NCI-H1417 treated with DMSO at 0.1 percent for 48 hours (cell line): Measurements from ENCODE around the gene RIMOC1.
A peak's percentile ranks its signal among the peaks of the same experiment; 100 is the strongest.
"Not testable (repeated sequence)": the region's sequence is repeated elsewhere in the genome, so short reads cannot be mapped to it uniquely, and the experiment has no call there.

Experiments used
- DNase-seq: peaks from one replicate; lab custom pipeline; 2025; lab: John Stamatoyannopoulos, UW

RIMOC1 gene

GRCh38 chr5:41891066-41891707 is 13.0 kb upstream of the RIMOC1 start:
- no peak for DNase-seq

DNA sequence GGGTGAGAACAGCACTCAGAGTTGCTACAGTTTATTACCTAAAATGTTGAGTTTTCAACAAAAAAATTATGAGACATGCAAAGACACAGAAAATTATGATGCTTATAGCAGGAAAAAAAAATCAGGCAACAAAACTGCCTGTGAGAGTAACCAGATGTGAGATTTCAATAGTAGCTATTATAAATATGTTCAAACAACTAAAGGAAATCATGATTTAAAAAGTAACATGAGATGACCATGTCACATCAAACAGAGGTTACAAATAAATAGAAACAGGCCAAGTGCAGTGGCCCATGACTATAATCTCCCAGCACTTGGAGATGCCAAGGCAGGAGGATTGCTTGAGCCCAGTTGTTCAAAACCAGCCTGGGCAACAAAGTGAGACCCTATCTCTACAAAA is 12.1 kb upstream of the RIMOC1 start:
- no peak for DNase-seq

DNA sequence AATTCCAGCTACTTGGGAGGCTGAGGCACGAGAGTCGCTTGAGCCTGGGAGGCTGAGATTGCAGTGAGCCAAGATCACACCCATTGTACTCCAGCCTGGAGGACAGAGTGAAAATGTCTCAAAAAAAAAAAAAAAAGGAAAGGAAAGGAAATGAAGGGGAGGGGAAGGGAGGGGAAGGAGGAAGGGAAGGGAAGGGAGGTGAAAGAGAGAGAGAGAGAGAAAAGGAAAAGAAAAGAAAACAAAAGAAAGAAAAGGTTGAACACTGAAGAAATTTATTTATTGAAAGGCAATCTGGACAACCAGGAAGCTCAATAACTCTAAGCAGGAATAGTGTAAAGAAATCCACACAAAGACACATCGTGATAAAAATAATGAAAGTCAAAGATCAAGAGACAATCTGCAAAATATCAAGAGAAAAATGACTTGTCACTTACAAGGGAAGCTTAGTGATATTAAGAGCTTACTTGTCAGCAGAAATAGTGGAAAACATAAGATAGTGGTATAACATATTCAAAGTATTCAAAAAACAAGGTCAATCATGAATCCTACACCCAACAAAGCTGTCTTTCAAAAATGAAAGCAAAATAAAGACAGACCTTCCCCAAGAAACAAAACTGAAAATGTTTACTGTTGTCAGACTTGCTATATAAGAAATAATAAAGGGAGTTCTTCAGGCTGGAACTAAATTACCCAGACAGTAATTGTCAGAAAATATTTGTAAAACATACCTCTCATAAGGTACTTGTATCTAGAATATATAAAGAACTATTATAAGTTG is 10.9 kb upstream of the RIMOC1 start:
- DNase-seq = no peak

DNA sequence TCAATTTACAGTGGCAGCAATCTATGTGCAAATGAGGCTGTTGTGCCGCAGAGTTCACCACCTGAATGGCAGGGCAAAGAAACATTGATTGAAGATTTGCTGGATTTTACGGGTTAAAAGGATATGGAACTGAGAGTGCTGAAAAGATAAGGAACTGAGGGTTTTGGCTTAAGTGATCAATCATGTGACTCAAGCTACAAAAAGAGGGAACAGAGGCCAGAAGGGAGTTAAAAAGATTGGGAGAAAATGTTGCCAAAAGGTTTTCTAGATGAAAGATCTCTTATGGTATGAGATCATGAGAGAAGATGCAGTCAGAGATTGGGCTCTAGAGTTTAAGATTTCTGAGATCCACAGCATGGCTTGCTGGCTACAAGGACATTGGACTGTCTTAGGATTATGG is 7.9 kb upstream of the RIMOC1 start:
- DNase-seq = no peak

DNA sequence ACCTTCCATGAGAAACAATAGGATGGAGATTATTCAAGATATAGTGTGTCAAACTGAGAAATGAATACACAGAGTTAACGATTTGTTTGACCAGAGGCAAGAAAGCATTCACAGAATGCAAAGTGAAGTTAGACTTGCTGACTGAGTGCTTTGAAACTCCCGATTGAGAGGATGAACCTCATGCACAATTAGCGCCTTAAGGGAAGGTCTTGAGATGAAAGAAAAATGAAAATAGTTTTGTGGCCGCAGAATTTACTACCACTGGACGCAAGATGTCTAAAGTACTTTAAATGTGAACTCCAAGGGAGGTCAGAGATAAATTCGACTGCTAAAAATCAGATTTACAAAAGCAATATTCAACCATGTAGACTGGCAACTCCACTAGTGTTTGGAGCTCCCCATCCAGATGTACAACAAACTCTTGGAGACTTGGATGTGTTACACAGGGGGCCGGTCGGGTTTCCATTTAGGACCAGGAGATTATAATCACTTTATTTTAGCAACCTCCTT is 707 bp upstream of the RIMOC1 start:
- no peak for DNase-seq

- DNase-seq = no peak
Observed at GRCh38 chr5:41906151-41906550, 2.0 kb downstream of the RIMOC1 start.

- DNase-seq = no peak
Observed at GRCh38 chr5:41908374-41909079, 4.4 kb downstream of the RIMOC1 start.

- no peak for DNase-seq
Observed at GRCh38 chr5:41918105-41918504, 14.0 kb downstream of the RIMOC1 start.

- DNase-seq = no peak
Observed at GRCh38 chr5:41921166-41921565, 17.0 kb downstream of the RIMOC1 start.

DNA sequence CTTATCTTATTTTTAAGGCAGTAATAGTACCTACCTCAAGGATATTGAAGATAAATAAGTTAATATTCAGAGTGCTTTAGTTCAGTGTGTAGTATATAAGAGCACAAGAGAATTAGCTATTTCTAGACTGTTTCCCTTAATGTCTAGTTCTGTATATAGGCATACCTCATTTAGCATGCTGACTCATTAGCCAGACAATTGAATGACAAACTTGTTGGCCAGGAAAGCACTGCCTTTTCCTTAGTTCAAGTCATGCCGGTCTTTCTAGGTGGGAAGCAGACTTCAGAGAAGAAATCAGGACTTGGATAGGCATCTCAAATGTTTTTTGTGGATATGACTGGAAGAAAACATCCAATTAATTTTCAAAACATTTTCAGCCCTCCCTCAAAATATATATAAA is 17.7 kb downstream of the RIMOC1 start:
- DNase-seq = no peak

DNA sequence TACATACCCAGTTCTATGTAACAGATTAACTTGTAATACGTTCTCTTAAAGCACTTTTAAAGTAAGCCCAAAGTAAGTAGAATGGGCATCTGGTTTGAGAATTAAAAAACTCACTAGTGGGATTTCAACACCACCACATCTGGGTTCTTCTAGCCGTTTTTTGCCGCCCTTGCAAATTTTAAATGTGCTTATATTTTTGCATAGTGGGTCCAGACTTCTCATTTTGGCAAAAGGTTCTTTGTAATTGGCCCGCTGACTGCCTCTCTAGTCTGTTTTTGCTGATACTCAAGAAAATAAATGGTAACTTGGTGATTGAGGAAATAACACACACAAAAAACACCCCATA is 20.4 kb downstream of the RIMOC1 start:
- no peak for DNase-seq

GRCh38 chr5:41924872-41925554 is 20.9 kb downstream of the RIMOC1 start, which contains the start of gene FBXO4:
Gene FBXO4 (plus strand): TSS chr5:41925281. CDS start chr5:41925310, 29 bp downstream.
- peak; percentile 45 for DNase-seq

DNA sequence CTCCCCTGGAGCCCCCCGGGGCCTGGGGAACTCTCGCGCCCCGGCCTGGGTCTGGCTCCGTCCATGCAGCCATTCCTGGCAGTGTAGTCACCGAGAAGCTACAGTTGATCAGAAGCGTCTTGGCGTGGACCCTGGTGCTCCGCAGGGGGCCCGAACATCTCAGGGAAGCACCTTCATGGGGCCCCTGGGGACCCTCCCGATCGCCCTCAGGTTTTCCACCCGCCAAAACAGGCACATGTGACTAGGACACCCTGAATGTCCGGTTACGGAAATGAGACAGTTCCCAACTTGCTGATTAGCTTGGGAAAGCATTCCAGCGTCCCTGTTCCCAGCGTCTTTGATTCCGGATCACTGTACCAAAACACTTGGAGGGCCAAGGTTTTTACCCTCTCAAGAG is 21.4 kb downstream of the RIMOC1 start:
- no peak for DNase-seq

- no peak for DNase-seq
Observed at GRCh38 chr5:41927604-41928003, 23.5 kb downstream of the RIMOC1 start.

- DNase-seq = no peak
Observed at GRCh38 chr5:41929035-41929434, 24.9 kb downstream of the RIMOC1 start.

GRCh38 chr5:41932770-41933169 is 28.6 kb downstream of the RIMOC1 start:
- DNase-seq = no peak

GRCh38 chr5:41935544-41935943 is 31.4 kb downstream of the RIMOC1 start:
- DNase-seq = no peak

GRCh38 chr5:41940641-41941040 is 36.5 kb downstream of the RIMOC1 start:
- DNase-seq = no peak

DNA sequence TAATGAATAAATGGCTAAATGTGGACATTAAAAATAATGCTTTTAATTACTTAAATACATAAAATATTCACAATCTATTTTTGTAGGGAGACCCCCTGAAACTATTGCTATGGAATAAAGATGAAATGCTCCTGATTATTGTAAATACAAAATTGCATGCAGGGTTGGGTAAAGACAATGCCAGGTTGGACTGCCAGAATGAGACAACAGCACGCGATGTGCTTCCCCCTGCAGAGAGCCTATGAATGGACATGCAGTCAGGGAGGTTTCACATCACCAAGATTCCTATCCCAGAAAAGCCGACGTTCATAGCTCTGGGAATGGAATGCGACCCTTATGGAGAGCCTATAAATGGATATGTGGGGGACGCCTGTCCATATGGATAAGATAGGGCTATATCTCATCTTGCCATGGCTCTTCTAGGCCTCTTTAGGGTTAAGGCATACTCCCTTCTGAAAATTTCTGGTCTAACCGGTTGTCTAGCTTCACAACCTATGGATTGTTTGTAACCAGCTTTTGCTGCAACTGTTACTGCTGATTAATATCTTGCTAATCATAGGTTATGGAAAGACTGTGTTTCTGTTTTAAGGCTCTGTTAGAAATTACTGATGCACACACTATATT is 41.3 kb downstream of the RIMOC1 start:
- DNase-seq = not testable (repeated sequence)

- no peak for DNase-seq
Observed at GRCh38 chr5:41951224-41951623, 47.1 kb downstream of the RIMOC1 start.
